HS-27A (cell line): ENCODE measurements around the gene CCR9.
"Not testable (repeated sequence)": the region's sequence is repeated elsewhere in the genome, so short reads cannot be mapped to it uniquely, and the experiment has no call there.

ENCODE experiments used
- DNase-seq: peaks from one replicate; pipeline ENCODE4 v3.0.0-alpha.2; 2012; ENCODE audit warnings: low read depth, missing footprints

CCR9 gene, protein sequence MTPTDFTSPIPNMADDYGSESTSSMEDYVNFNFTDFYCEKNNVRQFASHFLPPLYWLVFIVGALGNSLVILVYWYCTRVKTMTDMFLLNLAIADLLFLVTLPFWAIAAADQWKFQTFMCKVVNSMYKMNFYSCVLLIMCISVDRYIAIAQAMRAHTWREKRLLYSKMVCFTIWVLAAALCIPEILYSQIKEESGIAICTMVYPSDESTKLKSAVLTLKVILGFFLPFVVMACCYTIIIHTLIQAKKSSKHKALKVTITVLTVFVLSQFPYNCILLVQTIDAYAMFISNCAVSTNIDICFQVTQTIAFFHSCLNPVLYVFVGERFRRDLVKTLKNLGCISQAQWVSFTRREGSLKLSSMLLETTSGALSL

DNA sequence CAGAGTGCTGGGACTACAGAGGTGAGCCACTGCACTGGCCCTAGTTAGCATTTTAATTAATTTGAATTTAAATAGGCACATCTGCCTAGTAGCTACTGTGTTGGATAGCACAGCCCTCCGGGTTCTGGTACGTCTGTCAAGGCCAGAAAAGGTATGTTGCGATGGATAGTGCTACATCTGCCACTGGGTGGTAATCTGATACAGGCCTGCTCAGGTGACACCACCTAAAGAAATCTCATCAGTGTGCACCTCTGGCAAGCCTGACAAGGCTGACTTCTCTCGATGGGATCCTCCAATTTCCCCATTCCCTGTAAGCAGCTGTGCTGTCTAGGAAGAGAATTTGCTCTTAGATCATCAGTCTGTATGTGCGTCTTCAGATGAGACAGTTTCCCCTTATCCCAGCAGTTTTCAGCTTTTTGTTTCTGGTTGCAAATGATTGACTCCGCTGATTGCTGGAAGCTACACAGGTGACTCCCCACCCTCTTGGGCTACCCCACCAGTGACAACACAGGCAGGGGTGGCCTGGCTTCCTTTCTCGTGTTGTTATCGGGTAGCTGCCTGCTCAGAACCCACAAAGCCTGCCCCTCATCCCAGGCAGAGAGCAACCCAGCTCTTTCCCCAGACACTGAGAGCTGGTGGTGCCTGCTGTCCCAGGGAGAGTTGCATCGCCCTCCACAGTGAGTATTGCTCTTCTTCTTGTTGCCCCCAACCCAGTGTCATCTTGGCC, at the start of gene CCR9:
Gene CCR9 (plus strand): TSS at position 565 of the 727 bp plus-strand sequence. CDS start 8,391 bp downstream, outside the sequence.
- no peak for DNase-seq

DNA sequence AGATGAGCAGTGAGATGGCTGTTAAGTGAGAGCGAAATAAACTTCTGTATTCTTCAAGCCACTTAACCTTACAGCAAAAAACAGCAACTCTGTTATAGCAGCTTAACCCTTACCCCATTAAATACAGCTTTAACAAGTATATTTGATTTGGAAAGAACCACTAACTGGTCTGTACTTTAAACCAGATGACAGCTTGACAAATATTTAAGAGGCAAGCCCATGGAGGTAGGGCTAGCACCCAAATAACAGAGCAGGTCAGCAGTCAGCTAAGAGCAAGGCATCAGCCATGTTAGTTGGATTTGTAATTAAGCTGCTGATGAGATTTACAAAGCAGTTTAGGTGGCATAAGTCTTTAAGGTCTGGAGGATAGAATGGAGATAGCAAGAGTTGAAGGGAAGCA, 47.9 kb upstream of the CCR9 start:
- no peak for DNase-seq

DNA sequence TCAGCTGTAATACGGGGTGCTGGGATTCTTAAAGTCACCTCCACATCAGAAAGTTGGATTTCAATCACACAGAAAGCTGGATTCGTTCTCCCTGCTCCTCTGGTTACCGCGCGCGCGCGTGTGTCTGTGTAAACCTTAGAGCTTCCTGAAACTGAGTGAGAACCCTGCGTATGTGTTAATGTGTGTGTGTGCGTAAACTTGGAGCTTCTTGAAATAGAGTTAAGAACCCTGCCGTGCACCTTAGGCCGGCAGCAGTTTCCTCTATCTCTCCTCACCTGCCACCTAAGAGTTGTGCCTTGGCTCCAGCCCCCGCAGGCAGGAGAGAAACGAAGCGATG, 45.0 kb upstream of the CCR9 start:
- DNase-seq = no peak

DNA sequence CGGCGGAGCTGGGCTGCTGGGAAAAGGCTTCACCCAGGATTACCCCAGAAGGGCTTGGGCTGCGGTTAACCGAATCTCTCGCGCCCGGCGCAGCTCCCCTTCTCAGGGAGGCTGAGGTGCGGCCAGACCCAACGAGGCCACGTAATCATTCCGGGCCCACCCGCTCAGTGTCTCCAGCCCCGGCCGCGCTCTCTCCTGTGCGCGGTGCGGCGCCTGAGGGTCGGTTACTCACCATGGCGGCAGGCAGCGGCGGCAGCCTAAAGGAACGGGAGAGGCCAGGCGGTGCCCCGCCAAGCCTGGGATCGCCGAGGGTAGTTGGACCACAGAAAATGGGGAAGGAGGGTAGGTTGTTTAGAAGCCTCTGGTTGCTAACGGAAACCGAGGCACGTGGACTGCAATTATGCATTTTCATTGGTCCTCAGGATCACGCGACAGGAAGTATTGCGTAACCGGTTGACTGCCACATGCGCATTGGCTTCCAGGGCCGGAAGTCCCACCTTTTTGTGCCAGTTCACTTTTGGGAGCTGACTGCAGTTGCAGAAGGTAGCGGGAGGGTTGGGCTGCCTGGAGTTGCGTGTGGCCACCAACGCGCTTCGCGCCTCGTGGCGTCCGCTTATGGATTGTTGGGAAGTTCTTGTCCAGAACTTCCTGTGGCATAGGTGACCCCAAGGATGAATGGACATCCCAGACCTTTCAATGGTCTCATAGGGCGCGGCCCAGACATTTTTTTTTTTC, 44.4 kb upstream of the CCR9 start, which contains the start of gene LZTFL1:
Gene LZTFL1 (minus strand): TSS at position 363 of the 735 bp plus-strand sequence. CDS start 128 bp downstream, at position 235.
- DNase-seq = peak; percentile 90

- DNase-seq = no peak
Observed at GRCh38 chr3:45842851-45843625, 43.3 kb upstream of the CCR9 start.

- DNase-seq = no peak
Observed at GRCh38 chr3:45844616-45845015, 41.7 kb upstream of the CCR9 start.

GRCh38 chr3:45848392-45848791, 38.0 kb upstream of the CCR9 start:
- no peak for DNase-seq

GRCh38 chr3:45852828-45853227, 33.5 kb upstream of the CCR9 start:
- DNase-seq = no peak

- DNase-seq = not testable (repeated sequence)
Observed at GRCh38 chr3:45856323-45856722, 30.0 kb upstream of the CCR9 start.

DNA sequence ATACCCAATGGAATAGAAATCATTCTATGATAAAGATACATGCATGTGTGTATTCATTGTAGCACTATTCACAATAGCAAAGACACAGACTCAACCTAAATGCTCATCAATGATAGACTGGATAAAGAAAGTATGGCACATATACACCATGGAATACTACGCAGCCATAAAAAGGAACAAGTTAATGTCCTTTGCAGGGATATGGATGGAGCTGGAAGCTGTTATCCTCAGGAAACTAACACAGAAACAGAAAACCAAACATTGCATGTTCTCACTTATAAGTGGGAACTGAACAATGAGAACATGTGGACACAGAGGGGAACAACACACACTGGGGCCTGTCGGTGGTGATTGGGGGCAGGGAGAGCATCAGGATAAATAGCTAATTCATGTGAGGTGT, 29.3 kb upstream of the CCR9 start:
- DNase-seq = not testable (repeated sequence)

DNA sequence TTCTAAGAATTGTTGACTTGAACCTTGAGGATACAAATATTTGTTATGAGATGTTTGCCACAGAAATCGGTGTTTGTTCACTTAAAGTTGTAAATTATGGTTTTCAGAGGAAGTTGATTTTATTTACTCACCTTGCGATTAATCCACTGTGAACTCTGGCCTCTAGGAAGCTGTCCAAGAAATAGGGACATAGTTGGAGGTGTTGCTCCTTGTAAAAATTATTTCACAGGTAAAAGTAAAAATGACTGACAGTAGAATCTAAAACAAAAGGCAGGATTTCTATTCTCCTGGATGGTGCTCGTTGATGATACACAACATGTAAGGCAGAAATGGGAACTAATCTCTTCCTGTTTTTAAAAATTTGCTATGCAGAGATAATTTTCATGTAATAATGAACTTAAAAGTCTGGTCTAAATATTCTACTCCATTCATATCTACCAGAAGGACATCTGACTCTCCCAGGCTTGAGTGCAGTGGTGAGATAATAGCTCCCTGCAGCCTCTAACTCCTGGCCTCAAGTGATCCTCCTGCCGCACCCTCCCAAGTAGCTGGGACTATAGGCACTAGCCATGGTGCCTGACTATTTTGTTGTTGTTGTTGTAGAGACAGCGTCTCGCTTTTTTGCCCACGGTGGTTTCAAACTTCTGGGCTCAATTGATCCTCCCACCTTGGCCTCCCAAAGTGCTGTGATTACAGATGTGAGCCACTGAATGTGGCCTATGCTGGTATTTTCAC, 27.4 kb upstream of the CCR9 start:
- DNase-seq = no peak

DNA sequence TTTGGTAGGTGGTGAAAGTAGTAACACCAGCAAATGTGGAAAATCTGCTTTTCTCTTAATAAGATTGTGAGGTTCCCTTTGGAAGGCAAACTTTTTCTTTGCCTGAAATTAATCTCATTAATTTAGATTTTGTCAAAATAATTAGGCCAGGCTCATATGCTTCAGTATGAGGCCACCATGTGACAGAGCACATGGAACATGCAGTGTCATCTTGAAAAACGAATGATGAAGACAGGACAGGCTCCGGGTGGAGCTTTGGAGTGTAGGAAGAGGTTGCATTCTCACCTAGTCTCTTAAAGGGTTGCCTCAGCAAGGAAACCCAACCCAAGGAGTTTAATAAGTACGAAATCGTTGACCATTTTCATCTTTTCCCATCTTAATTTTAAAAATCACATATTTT, 25.9 kb upstream of the CCR9 start:
- no peak for DNase-seq

- DNase-seq = no peak
Observed at GRCh38 chr3:45861043-45861719, 25.2 kb upstream of the CCR9 start.

- DNase-seq = no peak
Observed at GRCh38 chr3:45864760-45865519, 21.4 kb upstream of the CCR9 start.

DNA sequence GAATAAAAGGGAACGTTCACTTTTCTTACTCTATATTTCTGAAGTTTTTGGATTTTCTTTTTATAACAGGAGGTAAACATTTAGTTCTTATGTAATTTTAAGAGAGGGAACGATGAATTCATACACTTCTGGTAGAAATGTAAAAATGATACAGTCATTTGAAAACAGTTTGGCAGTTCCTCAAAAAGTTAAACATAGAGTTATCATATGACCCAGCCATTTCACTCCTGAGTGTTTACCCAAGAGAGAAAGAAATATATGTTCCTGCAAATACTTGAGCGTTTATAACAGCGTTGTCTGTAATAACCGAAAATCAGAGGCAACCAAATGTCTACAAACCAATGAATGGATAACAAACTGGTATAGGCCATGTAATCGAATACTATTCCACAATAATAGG, 20.8 kb upstream of the CCR9 start:
- DNase-seq = no peak

- DNase-seq = no peak
Observed at GRCh38 chr3:45868213-45868612, 18.1 kb upstream of the CCR9 start.

GRCh38 chr3:45868650-45869049, 17.7 kb upstream of the CCR9 start:
- DNase-seq = no peak

DNA sequence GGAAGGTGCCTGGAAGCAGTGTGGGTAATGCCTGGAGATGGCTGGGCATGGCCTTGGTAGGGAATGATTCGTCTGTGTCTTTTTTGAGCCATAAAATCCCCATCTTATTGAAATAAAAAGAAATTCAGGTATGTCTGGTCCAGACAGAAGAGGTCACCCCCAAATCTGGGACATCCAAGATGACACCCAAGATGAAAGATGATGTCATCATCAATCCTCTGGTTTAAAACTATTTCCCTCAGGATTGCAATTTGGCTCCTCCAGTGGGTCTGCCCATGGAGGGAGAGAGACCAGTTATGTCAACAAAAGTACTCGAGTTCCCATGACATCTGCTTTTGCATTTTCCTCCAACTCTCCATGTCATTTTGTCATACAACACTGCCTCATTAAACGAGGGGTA, 16.7 kb upstream of the CCR9 start:
- no peak for DNase-seq

GRCh38 chr3:45870099-45870498, 16.2 kb upstream of the CCR9 start:
- no peak for DNase-seq

DNA sequence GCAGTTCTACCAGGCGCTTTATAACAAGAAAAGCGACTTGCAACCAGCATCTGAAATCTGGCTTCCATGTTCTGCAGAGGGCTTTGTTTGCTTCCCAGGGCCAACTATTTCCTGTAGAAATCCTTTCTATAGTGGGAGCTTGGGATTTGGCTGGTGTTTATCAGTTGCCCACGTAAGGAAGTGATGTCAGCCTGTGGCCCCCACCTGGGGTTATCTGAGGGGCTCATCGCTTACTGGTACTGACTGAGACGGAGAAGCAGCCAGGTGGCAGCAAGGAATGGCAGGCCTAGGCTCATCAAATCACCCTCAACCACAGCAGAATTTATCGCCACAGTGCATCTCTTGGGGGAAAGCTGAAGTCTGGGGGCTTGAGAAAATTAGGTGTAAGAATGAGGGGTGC, 14.6 kb upstream of the CCR9 start:
- DNase-seq = no peak
